Left ventricle myocardium superior (tissue), 1 donor: ENCODE results near the gene RNF152. TPM values are rescaled to one million over a fixed set of nuclear protein-coding genes. Genes with fewer than 3 reads are reported as not detected.
"Not testable (repeated sequence)": the region's sequence is repeated elsewhere in the genome, so short reads cannot be mapped to it uniquely, and the experiment has no call there.

Source experiments
- ATAC-seq: fragments of 200-7000 bp; cut with Tn5 transposase; one replicate; pipeline ENCODE4 v1.9.1; 2020; ENCODE audit warnings: mild to moderate bottlenecking, moderate library complexity
- DNase-seq: peaks from one replicate; pipeline ENCODE4 v3.0.0-alpha.2; 2020
- intact Hi-C: fragments of 100-400 bp; cut with micrococcal nuclease; formaldehyde crosslinking; loops from one replicate; pipeline ENCODE4 v1.11.0; 2022
- total RNA-seq: library from RNA; stranded (reverse); fragmentation: NEBNext Ultra II Directional; extraction: Animal tissue kit (Norgen Biotek cat#: 25700); gene quantifications from one replicate; pipeline ENCODE4 v1.2.1, GENCODE V29; 2021
- donor health status: DM: no; HTN: yes; CAD: no; lungs with severe emphysema.

The RNF152 gene
- total RNA-seq, 1 donor from 2014 or later: 10.8 TPM

DNA sequence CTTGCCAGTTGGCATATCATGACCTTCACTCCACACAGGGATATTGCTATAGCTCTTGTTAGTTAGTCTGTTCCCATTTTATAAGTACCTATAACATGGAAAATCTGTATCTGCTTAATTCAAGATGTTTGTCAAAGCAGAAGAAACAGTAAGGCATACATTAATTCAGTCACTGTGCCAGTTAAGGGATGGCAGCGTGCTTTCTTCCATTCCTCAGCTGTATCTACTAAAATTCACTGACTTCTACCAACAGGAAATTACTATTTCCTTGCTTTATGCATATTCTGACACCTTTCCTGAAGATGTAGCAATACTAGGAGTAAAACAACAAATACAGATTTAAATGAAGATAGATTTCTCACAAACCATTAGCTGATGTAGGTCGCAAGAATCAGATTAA, 59.9 kb downstream of the RNF152 start:
- intact Hi-C loops: loop anchor here (5.0 kb wide), 1 partner anchor 59 kb away; the partner anchor contains the start of gene RNF152
- ATAC-seq (no peak), DNase-seq (no peak)

DNA sequence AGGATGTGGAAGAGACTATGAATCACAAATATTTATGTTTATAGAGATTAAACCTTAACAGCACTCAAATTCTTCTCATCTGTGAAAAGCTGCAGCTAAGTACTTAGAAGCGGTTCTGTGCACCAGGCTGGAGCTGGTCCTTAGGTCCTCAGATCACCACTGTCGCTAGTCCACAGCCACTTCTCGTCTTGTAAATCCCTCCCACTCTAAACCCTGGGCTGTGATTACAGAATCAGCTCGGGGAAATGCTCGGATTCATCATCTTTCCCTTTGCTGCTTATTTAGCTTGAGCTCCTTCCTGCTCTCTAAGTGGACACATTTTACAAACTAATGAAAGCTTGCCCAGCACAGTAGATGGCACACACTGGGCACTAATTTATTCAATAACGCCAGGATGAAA, 61.7 kb downstream of the RNF152 start:
- peak; percentile 38 for ATAC-seq
- intact Hi-C loops: loop anchor here (5.0 kb wide), 1 partner anchor 61 kb away; the partner anchor contains the start of gene RNF152
- DNase-seq: no peak

DNA sequence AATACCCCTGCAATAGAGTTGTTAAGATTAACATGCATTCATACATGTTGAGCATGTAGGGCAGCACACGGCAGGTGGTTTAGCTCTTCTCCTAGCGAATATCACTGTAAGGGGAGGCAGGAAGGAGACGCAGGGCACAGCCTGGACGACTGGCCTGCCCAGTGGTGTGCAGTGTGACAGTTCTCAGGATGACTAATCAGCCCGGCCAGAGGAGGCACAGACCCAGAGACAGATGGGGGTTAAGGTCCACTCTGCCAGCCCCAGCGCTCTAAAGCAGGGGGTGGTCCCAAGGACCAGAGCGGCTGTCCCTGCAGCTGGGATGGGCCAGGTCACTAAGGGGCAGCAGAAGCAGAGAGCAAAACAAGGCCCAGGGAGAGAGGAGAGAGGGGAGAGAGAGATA, 63.7 kb downstream of the RNF152 start:
- DNase-seq: no peak
- no peak for ATAC-seq
- intact Hi-C loops: no loop called here

DNA sequence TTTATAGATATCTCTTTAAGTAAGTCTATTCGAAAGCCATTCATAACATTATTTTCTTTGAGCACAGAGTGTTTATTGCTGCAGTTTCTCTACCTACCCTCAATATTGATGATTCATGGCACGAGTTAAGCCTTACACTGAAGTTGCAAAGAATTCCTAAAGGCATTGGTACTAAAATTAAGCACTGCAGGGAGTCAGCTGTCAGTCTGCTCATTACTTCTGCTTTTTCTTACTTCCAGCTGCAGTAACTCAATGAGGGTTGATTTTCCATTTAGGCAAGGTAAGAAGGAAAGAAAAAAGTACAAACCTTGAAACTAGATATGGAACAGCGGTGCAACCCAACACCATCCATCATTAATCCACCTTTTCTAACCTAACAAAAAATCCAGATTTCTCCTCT, 65.2 kb downstream of the RNF152 start:
- DNase-seq: no peak
- no peak for ATAC-seq
- intact Hi-C loops: no loop called here

DNA sequence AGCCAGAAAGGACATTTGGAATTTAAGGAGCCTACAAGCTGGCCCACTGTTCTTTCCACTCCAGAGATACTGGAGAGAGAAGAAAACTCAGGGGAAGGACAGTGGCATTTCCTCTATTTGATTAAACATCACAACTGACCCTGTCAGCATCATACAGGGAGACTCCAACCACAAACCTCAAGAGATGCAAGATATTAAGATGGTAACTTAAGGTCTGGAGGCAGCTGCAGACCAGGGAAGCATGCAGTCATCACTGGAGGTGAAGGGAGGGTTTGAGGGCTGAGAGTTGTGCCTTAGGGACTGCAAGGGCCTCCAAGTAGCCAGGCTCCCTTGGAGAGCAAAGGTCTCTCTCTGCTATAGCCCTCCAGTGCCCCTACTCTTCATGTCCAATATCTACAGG, 67.4 kb downstream of the RNF152 start:
- ATAC-seq: peak; percentile 26
- intact Hi-C loops: no loop called here
- DNase-seq: no peak

DNA sequence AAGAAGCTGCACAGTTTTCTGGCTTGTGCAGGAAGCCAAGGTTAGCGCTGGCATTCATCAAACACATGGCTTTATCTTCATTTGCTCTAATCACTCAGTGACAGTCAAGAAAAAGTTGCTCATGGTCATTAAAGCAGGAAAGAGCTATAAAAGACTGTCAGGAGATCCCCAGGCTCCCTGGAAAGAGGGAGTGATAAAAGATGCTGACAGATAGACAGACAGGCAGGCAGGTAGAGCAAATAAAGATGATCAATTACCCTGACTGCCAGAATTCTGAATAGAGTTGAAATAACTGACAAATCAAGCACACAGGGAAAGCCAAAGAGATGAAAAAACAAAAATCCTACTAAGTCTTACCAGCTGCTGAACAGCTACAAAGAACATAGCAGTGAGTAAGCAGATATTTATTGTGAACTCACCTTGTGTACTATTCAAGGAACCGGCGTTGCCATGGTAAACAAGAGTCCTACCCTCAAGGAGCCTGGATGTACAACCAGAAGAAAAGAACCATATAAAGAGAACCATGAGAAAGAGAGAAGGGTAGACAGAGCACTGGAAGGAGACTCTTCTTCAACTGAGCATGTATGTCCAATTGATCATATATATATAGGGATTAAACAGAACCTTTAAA, 68.0 kb downstream of the RNF152 start:
- ATAC-seq: no peak
- intact Hi-C loops: no loop called here

DNA sequence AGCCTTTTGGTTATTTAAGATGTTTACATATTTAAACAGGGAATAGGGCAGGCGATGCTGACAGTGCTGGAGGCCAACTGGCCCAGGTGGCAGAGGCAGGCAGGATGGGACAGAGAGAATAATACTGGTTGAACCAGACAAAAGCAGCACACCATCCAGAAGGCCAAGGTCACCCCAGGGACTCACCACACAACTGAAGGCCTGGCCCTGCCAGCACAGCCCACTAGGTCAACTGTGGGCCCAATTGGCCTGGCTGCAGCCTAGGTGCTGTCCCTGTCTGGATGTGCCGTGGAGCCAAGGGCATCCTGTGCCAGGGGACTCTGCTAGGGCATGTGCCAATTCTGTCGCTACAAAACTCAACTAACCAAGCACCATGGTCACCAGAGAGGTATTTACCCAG, 69.2 kb downstream of the RNF152 start:
- ATAC-seq (no peak), DNase-seq (no peak)
- intact Hi-C loops: no loop called here

More for the DNA sequence above, 68.0 kb downstream of the RNF152 start:
- no peak for DNase-seq

DNA sequence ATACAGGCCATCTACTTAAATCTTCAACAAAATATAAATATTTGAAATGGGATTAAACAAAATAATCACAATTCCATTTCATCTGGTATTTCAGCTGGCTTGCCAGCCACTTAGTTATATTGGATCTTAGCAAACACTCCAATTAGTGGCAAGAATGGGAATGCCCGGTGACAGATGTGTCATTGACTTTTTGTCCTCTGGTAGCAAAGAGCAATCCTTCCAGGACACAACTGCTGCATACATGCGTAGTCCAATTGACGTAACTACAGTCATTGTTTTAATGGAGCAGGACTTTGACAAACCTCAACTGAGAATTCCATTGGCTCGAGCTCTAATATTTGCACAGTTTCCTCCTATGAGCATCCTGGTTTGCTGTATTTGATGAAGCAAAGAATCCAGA, 69.9 kb downstream of the RNF152 start:
- intact Hi-C loops: no loop called here
- no peak for DNase-seq
- no peak for ATAC-seq

DNA sequence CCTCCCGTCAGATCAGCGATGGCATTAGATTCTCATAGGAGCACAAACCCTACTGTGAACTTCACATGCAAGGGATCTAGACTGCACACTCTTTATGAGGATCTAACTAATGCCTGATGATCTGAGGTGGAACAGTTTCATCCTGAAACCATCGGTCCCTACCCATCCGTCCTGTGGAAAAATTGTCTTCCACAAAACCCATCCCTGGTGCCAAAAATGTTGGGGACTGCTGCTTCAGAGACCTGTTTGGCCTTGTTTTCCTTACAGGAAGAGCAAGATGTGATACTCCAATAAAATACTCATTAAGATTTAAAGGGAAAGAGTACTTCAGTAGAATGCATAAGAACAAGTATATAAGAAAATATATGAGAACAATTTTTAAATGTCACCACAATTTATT, 71.1 kb downstream of the RNF152 start:
- no peak for ATAC-seq
- intact Hi-C loops: no loop called here
- no peak for DNase-seq

DNA sequence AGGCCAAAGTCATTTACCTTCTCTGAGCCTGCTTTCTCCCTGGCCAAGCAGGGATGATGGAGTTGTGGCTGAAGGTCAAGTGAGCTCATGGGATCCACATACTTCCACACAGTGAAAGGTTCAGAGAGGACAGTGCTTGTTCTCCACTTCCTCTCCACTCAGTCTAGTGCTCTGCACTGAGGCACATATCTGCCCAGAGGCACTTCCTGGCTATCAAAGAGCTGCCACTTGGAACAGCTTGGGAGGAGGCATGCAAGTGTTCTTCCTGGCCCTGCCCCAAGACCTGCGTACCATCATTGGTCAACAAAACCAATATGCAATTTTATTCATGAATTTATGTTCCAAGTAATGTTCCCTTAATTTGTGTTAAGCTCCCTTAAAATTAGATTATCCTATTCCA, 71.9 kb downstream of the RNF152 start:
- DNase-seq (no peak), ATAC-seq (no peak)
- intact Hi-C loops: no loop called here

DNA sequence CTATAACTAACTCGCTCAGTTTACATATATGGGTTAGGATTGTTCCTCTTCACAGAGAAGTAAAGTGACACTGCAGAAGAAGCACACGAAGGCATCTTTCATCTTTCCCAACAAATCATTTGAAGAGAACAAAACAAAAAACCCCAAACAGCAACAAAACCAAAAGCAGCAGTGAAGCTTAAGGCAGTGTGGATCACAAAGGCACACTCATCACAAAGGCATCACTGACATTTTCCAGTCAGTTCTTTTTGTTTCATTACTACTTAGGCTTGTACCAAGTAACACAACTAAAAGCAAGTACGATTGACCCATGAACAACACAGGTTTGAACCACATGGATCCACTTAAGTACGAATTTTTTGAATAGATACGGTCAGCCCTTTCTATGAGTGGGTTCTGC, 75.7 kb downstream of the RNF152 start:
- intact Hi-C loops: no loop called here
- DNase-seq: no peak
- ATAC-seq: no peak

DNA sequence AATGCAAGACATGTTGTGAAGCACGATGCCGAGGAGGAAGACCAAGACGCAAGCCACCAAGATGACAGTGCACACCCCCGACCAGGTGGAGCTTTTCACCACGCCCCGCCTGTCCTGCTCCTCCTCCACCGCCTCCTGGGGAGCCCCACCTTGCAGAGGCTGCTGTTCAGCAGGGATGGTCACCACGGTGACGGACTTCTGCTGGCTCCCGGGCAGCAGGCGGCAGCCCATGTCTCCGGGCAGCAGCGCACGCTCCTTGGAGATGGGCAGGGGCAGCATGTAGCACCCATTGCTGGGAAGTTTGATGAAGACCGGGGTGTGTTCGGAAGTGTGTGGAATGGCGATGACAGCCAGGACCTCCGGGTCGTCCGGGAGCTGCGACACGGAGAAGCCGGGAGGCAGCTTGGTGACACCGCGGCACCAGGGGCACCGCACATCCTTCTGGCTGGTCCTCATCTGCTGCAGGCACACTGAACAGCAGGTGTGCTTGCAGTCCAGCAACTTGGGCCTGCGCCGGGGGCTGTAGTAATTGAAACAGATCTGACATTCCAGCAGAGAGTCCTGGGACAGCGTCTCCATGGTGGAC, 76.8 kb downstream of the RNF152 start:
- ATAC-seq (no peak), DNase-seq (no peak)
- intact Hi-C loops: no loop called here

DNA sequence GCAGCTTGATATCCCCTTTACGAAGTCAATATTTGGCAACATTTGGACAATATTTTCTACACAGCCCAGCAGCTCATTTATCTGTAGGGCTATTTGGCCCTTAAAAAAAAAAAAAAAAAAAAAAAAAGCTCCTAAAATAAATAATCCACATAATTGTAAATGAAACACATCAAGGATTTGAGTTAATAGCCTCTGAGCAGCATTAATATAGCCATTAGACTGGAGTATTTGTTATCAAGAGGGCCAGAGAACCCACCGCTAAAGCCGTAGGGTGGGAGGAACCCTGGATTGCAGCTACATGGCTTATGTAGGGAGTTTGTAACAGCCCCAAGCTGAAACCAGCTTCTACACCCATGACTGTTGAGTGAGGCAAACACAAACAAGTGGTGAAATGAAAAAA, 84.5 kb downstream of the RNF152 start:
- DNase-seq: no peak
- intact Hi-C loops: no loop called here
- no peak for ATAC-seq

DNA sequence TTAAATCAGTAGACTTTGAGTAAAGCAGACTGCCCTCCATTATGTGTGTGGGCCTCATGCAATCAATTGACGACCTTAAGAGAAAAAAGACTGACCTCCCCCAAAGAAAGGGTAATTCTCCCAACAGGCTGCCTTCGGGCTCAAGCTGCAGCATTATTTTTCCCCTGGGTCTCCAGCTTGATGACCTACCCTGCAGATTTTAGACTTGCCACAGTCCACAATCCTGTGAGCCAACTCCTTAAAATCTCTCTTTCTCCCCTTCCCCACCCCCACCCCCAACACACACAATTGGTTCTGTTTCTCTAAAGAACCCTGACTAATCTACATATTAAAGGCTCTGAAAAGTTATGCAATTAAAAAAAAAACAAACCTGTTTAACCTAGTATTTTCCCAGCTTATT, 89.4 kb downstream of the RNF152 start:
- DNase-seq: no peak
- intact Hi-C loops: no loop called here
- ATAC-seq: no peak

DNA sequence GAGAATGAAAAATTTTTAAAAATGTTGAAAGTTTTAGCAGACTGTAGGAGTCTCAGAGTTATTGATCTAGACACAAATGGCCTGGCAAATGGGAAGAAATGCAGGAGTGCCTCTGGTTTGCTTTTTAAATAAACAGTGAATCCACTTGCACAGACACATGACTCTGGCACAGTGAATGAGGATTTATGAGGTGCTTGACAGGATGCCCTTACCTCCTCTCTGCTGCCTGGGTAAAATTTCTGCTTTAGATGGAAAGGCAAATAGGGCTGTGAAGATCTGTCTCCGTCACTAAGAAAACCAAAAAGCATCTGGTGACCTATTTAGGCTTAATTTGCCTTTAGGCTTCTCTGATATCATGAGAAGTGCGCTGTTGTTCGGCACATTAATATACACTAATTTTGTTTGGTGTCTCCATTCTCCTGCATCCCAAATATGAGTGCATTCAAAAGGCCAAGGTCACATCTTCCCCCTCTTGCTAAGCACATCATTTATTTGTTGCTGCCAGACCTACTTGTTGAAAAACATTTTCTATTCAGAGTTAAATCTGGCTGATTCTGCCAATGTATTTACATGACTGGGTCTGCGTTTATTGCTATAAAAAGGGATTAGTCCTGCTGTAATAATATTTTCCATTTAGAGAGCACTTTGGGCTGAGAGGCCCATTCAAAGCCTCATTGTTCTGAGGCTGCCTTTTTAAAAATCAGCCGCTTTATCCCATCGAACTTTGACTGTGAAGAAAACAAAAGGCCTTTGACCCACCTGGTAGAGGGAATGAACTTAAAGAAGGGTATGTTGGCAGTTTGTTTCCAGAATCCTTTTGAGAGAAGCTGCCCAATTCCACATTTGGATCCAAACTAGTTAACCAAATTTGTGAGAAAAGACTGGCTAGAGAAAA, 94.9 kb downstream of the RNF152 start:
- ATAC-seq (no peak), DNase-seq (no peak)
- intact Hi-C loops: no loop called here

DNA sequence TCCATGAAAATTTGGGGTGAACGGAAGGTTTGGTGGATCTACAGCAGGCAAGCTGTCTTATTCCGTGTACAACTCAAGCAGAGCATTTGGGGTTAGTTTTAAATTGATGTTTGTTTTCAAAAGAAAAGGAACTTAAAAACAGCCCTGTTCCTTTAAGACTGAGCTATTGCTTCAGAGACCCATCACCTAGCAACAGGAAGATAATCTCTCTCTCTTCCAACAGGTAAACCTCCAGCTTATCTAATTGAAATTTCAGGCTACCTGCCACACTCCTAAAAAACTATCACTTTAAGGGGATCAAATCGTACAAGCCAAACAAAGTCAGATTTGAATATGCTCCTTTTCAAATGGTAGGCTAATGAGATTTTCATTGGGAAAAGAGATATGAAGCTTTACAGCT, 101.8 kb downstream of the RNF152 start:
- ATAC-seq: no peak
- intact Hi-C loops: no loop called here
- DNase-seq: no peak

DNA sequence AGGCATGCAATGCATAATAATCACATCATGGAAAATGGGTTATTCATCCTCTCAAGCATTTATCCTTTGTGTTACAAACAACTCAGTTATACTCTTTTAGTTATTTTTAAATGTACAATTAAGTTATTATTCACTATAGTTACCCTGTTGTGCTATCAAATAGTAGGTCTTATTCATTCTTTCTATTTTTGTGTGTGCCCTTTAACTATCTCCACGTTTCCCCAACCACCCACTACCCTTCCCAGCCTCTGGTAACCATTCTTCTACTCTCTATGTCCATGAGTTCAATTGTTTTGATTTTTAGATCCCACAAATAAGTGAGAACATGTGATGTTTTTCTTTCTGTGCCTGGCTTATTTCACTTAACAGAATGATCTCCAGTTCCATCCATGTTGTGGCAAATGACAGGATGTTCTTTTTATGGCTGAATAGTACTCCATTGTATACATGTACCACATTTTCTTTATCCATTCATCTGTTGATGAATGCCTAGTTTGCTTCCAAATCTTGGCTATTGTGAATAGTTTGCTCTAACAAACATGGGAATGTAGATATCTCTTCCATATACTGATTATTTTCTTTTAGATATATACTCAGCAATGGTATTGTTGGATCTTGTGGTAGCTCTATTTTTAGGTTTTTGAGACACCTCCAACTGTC, 105.7 kb downstream of the RNF152 start:
- DNase-seq, ATAC-seq, intact Hi-C loops: not testable (repeated sequence)

DNA sequence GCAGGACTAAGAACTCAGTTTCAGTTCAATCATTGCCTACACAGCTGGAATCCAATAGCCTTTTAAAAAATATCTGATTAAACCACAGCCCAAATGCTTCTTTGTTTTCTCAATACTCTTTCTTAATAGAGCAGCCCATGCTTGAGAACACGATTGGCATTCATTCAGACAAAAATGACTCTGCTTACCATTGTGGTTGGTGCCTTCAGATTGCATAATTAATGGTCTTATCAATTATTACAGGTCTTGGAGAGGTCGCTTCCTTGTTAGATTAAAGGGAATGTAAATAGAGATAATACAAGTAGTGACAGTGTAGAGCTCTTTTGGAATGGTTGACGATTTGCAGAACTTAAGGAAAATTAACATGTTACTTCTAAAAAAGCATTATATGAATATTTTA, 107.2 kb downstream of the RNF152 start:
- ATAC-seq (no peak), DNase-seq (no peak)
- intact Hi-C loops: no loop called here

DNA sequence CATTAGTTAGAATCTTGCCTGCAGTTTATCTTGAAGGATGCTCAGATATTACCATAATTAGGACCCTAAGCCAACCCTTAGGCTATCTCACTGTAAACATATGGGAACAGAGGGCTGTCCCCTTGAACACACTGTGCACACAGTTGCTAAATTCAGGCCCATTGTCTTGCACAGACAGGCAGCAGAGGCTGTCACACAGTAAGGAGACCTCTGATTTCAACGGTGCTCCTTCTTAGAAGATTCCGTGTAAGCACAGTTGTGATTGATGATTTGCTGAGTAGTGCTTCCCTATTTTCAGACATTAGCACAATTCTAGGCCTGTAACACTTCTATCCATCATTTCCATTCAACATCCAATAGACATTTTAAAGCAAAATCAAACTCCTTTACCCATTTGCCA, 108.0 kb downstream of the RNF152 start:
- no peak for ATAC-seq
- DNase-seq: no peak
- intact Hi-C loops: no loop called here

DNA sequence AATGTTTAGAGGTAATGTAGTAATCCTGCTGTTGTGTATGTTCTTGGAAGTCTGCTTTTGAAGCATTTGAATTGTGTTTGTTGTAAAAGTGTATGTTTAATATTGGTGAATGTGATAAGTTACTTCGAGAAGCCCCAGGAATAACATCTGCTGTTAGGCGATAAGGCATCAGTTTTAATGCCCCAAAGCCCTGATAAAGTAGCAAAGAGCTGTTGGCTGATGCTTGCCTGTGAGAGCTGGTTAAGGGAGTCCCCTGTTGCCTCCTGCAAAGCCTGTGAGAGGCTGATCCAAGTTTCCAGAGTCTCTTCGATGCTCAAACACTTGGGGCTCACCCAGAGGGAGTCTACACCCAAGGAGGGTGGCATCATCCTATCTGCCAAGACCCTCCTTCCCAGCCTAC, 110.3 kb downstream of the RNF152 start:
- DNase-seq (no peak), ATAC-seq (no peak)
- intact Hi-C loops: no loop called here
